Endothelial cell of umbilical vein (primary cell): ENCODE data around the gene SMAD5. TPM values are rescaled to one million over a fixed set of nuclear protein-coding genes. Genes with fewer than 3 reads are reported as not detected.

Source experiments
- BruUV-seq: library from RNA; stranded (reverse); fragments of 400-500 nt; replicated peaks from 2 replicates; lab custom pipeline; 2021; lab: Mats Ljungman, UMichigan
- CTCF ChIA-PET: fragments of 300-600, 350-600 bp; sonication (Branson Sonifier 250); formaldehyde crosslinking; loops from one replicate; lab custom pipeline; 2021; ENCODE audit warnings: antibody characterized with exemption, inconsistent platforms; lab: Charles Lee
- POLR2A ChIA-PET: fragments of 300-600, 350-600 bp; sonication (Branson Sonifier 250); formaldehyde crosslinking; loops from one replicate; lab custom pipeline; 2021; ENCODE audit warnings: antibody characterized with exemption, inconsistent platforms; lab: Charles Lee
- DNase-seq: peaks from one replicate; pipeline ENCODE4 v3.0.0-alpha.2; 2011; ENCODE audit warnings: low read depth, low spot score
- FAIRE-seq: peaks from 2 replicates; lab custom pipeline; 2011; peaks lifted over from hg19 to GRCh38; lab: Jason Lieb, UNC
- H2AFZ ChIP-seq: 2 replicates; pipeline ENCODE4 v1.6.0; 2012; ENCODE audit warnings: low read depth, low read length, control low read depth, inconsistent platforms
- H3K27ac ChIP-seq: 2 replicates; pipeline ENCODE4 v1.5.1; 2011; ENCODE audit warnings: low read depth, mild to moderate bottlenecking, control low read depth, low read length, moderate library complexity; ENCODE audit not compliant: insufficient read depth
- H3K27me3 ChIP-seq, 2 experiments: 2 replicates each; pipeline versions ENCODE4 v1.6.0 to v1.6.1; 2011; ENCODE audit warnings: low read length in 2 of 2, mixed read lengths in 1 of 2; ENCODE audit not compliant: control insufficient read depth in 2 of 2, insufficient read depth in 2 of 2
- H3K36me3 ChIP-seq, 2 experiments: 2 replicates in 1 of 2; 3 replicates in 1 of 2; pipeline ENCODE4 v1.5.1; 2011; ENCODE audit warnings: low read length in 2 of 2, mild to moderate bottlenecking in 1 of 2, moderate library complexity in 1 of 2; ENCODE audit not compliant: control insufficient read depth in 2 of 2, insufficient read depth in 2 of 2; ENCODE audit errors: extremely low read depth in 1 of 2
- H3K4me1 ChIP-seq: 3 replicates; pipeline ENCODE4 v1.5.1; 2011; ENCODE audit warnings: mild to moderate bottlenecking, low read length; ENCODE audit not compliant: control insufficient read depth, insufficient read depth; ENCODE audit errors: extremely low read depth
- H3K4me2 ChIP-seq: 2 replicates; pipeline ENCODE4 v1.6.1; 2011; ENCODE audit warnings: low read length, control low read depth, mixed read lengths; ENCODE audit not compliant: insufficient read depth
- H3K4me3 ChIP-seq, 3 experiments: fragments of 200-600 bp in 1 of 3; sonication (generic), shearing (Covaris generic) in 1 of 3; replicated peaks in 1 of 3; 2 replicates each; pipeline ENCODE4 v1.5.1; 2011 to 2016; ENCODE audit warnings: control low read depth in 3 of 3, low read length in 3 of 3, mild to moderate bottlenecking in 2 of 3, inconsistent platforms in 1 of 3, low read depth in 1 of 3, moderate library complexity in 1 of 3; ENCODE audit not compliant: insufficient read depth in 1 of 3
- H3K79me2 ChIP-seq: 2 replicates; pipeline ENCODE4 v1.6.0; 2012; ENCODE audit warnings: low read length, inconsistent platforms; ENCODE audit not compliant: control insufficient read depth, insufficient read depth
- H3K9ac ChIP-seq: replicated peaks from 2 replicates; pipeline ENCODE3; 2011; ENCODE audit warnings: low read length, control low read depth; ENCODE audit not compliant: insufficient read depth; ENCODE audit errors: extremely low read depth
- H3K9me1 ChIP-seq: replicated peaks from 3 replicates; pipeline ENCODE4 v1.6.0; 2011; ENCODE audit warnings: mild to moderate bottlenecking, low read length; ENCODE audit not compliant: control insufficient read depth, insufficient read depth; ENCODE audit errors: extremely low read depth
- H3K9me3 ChIP-seq: replicated peaks from 2 replicates; pipeline ENCODE4 v1.5.1; 2012; ENCODE audit warnings: low read length, inconsistent platforms; ENCODE audit not compliant: control insufficient read depth, insufficient read depth
- H4K20me1 ChIP-seq: replicated peaks from 2 replicates; pipeline ENCODE3; 2011; ENCODE audit warnings: mild to moderate bottlenecking, low read length; ENCODE audit not compliant: control insufficient read depth, insufficient read depth; ENCODE audit errors: extremely low read depth
- CTCF ChIP-seq, 2 donors: IDR thresholded peaks; 1 replicate in 1 of 2; 2 replicates in 1 of 2; pipeline ENCODE4 v1.5.1; 2011; ENCODE audit warnings: low read length in 2 of 2, mild to moderate bottlenecking in 2 of 2, moderate library complexity in 2 of 2, control low read depth in 1 of 2, inconsistent platforms in 1 of 2, low read depth in 1 of 2; ENCODE audit not compliant: insufficient read depth in 1 of 2; ENCODE audit errors: extremely low read depth in 1 of 2
- EZH2 ChIP-seq: IDR thresholded peaks from 2 replicates; pipeline ENCODE4 v1.6.1; 2012; ENCODE audit warnings: borderline replicate concordance, low read depth, mild to moderate bottlenecking, moderate library complexity, low read length, inconsistent platforms; ENCODE audit not compliant: severe bottlenecking
- FOS ChIP-seq: IDR thresholded peaks from 2 replicates; pipeline ENCODE4 v1.6.1; 2011; ENCODE audit warnings: mild to moderate bottlenecking, low read length, moderate library complexity, borderline replicate concordance; ENCODE audit not compliant: insufficient read depth
- GATA2 ChIP-seq: IDR thresholded peaks from 2 replicates; pipeline ENCODE4 v1.7.0; 2011; ENCODE audit warnings: low read depth, mild to moderate bottlenecking, moderate library complexity, mixed read lengths, low read length; ENCODE audit not compliant: insufficient read length, insufficient read depth
- JUN ChIP-seq: IDR thresholded peaks from 2 replicates; pipeline ENCODE4 v1.6.1; 2011; ENCODE audit warnings: borderline replicate concordance, low read depth; ENCODE audit not compliant: insufficient read length, insufficient read depth
- MAX ChIP-seq: IDR thresholded peaks from 2 replicates; pipeline ENCODE4 v1.6.1; 2011; ENCODE audit not compliant: insufficient read depth, insufficient read length
- MYC ChIP-seq: IDR thresholded peaks from one replicate; pipeline ENCODE4 v1.6.1; 2011; ENCODE audit warnings: mild to moderate bottlenecking, low read depth, low read length
- POLR2A ChIP-seq: IDR thresholded peaks from 2 replicates; pipeline ENCODE4 v1.6.1; 2012; ENCODE audit warnings: low read depth, mild to moderate bottlenecking, control low read depth, low read length
- POLR2AphosphoS5 ChIP-seq: IDR thresholded peaks from 2 replicates; pipeline ENCODE4 v1.6.1; 2012; ENCODE audit warnings: low read depth, mild to moderate bottlenecking, control low read depth, low read length, moderate library complexity; ENCODE audit not compliant: insufficient read depth
- dilution Hi-C: fragments of 300-500 bp; cut with MboI; formaldehyde crosslinking; loops from one replicate; pipeline ENCODE4 v1.15.0; 2019; ENCODE audit warnings: low sequenced_read_pairs; ENCODE audit not compliant: extremely low pct_ligation_motif_present
- intact Hi-C: fragments of 100-400 bp; cut with micrococcal nuclease; formaldehyde crosslinking; loops from one replicate; pipeline ENCODE4 v1.10.0; 2022
- polyA plus RNA-seq, 4 experiments: library from polyadenylated mRNA; depleted of rRNA in 3 of 4; stranded (reverse) in 3 of 4; unstranded in 1 of 4; fragments of >200 nt; gene quantifications; 2 replicates each; pipeline versions ENCODE4 v1.2.1 to v1.2.3, GENCODE V29; 2011 to 2012; ENCODE audit warnings: missing spikeins in 1 of 4
- total RNA-seq: library from RNA; stranded (reverse); gene quantifications from 2 replicates; pipeline ENCODE4 v1.2.3, GENCODE V29; 2021

Gene SMAD5
- total and polyA plus RNA-seq, 2 donors (not counting 3 experiments of a cell fraction or from before 2014, with no cell fraction given), result 26.0 to 66.0 TPM

DNA sequence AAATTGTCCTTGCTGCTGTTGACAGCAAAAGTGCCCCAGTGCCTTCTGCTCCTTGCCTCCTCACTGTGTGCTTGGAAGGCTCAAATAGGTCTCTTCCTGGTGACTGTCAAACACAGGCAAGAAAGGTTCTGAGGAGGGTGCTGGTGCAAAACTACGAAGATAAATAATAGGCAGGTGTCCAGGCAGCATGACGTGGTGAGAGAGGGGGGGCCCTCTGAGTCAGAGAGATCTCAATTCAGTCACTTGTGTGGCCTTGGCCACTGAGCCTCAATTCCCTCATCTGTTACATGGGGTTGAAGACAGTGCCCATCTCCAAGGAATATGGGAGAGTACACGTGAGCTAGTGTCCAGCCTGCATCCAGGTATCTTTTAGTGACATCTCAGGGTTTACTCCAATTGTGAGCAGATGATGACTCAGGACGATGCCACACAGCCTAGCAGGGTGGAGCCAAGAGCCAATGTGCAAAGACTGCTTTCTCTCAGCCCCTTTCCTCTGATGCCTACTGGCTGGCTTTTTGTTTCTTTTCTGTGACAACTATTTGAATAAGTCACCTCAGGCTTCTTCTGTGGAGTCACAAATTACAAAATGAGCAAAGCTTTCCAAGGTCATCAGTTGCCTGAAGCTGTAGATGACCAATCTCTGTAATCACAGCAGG lies 90.1 kb downstream of the SMAD5 start:
- no peak for DNase-seq
- H3K27ac ChIP-seq, result no peak overlapping the region
- no peaks in the 10 kb centered on the region for H3K79me2 ChIP-seq
- CTCF ChIA-PET, result interaction anchor here (1.1 kb wide), 1 partner anchor 11 kb away, joined by 3 read pairs; no protein-coding TSS in a partner anchor
- peaks cover 0 to 6% of the 10 kb centered on the region in 2 experiments for H3K27me3 ChIP-seq
- H4K20me1 ChIP-seq, result no peaks in the 10 kb centered on the region
- no peaks in the 10 kb centered on the region for H3K9me3 ChIP-seq
- no peak for FAIRE-seq
- no peak overlapping the region for H3K4me3 ChIP-seq
- intact Hi-C loops, result no loop called here
- no peak overlapping the region for H3K4me2 ChIP-seq
- no peaks in the 10 kb centered on the region for H3K36me3 ChIP-seq
- H3K4me1 ChIP-seq, result no peaks in the 10 kb centered on the region
- no peak overlapping the region for H2AFZ ChIP-seq
- dilution Hi-C loops, result no loop called here
- no peaks in the 10 kb centered on the region for H3K9me1 ChIP-seq
- TF ChIP-seq MYC, result no peak
- TF ChIP-seq POLR2AphosphoS5, result no peak
- POLR2A ChIA-PET, result no interaction called here
- BruUV-seq, result no TSS peak
- H3K9ac ChIP-seq, result no peak overlapping the region

- Histone ChIP-seq H2AFZ (no peak overlapping the region), H3K27me3 (peaks cover 1 to 17% of the 10 kb centered on the region in 2 experiments), H3K4me3 (no peak overlapping the region), H3K9ac (no peak overlapping the region), H4K20me1 (no peaks in the 10 kb centered on the region), H3K79me2 (no peaks in the 10 kb centered on the region), H3K9me3 (no peaks in the 10 kb centered on the region), H3K4me1 (no peaks in the 10 kb centered on the region), H3K9me1 (no peaks in the 10 kb centered on the region), H3K27ac (no peak overlapping the region), H3K4me2 (no peak overlapping the region), H3K36me3 (no peaks in the 10 kb centered on the region)
- DNase-seq, result no peak
- intact Hi-C loops (no loop called here), dilution Hi-C loops (no loop called here)
- BruUV-seq, result no TSS peak
- POLR2A ChIA-PET, result no interaction called here
- no peak for TF ChIP-seq MYC
- TF ChIP-seq GATA2, result no peak
- TF ChIP-seq POLR2A, result no peak
- no peak for TF ChIP-seq EZH2
- no peak for TF ChIP-seq CTCF (IDR thresholded peaks at IDR 0.05; ENCODE audit: extremely low read depth in 1 of 2, insufficient read depth in 1 of 2, low read depth in 1 of 2, low read length in 2 of 2)
- TF ChIP-seq JUN, result no peak
- no peak for TF ChIP-seq POLR2AphosphoS5
- TF ChIP-seq FOS, result no peak
- TF ChIP-seq MAX, result no peak
- FAIRE-seq, result no peak
- CTCF ChIA-PET, result interaction anchor here (0.7 kb wide), 1 partner anchor 13 kb away, joined by 3 read pairs; no protein-coding TSS in a partner anchor
These were observed 93.2 kb downstream of the SMAD5 start for GRCh38 chr5:136225796-136226195.
